WTC11 (cell line): ENCODE data around the gene C1QC.

Experiments used
- ZNF121 ChIP-seq: sonication (generic); formaldehyde crosslinking; IDR thresholded peaks from 2 replicates; pipeline ENCODE4 v1.8.0; 2023; ENCODE audit warnings: missing genetic modification reagents
- ZNF317 ChIP-seq: sonication (generic); formaldehyde crosslinking; IDR thresholded peaks from 2 replicates; pipeline ENCODE4 v1.8.1; 2023; ENCODE audit warnings: low read depth, mild to moderate bottlenecking, moderate library complexity, missing genetic modification reagents, borderline replicate concordance
- TF ChIP-seq, protein P1 (sequence below): fragments of 200-600 bp; IDR thresholded peaks from 2 replicates; pipeline ENCODE4 v1.8.0; 2022; ENCODE audit warnings: antibody characterized with exemption
- TF ChIP-seq, protein P2 (sequence below): sonication (generic); formaldehyde crosslinking; IDR thresholded peaks from 2 replicates; pipeline ENCODE4 v1.8.0; 2022; ENCODE audit warnings: mild to moderate bottlenecking, missing genetic modification reagents
- TF ChIP-seq, protein P3 (sequence below): sonication (generic); formaldehyde crosslinking; IDR thresholded peaks from 2 replicates; pipeline ENCODE4 v1.8.1; 2023; ENCODE audit warnings: mild to moderate bottlenecking, missing genetic modification reagents

DNA sequence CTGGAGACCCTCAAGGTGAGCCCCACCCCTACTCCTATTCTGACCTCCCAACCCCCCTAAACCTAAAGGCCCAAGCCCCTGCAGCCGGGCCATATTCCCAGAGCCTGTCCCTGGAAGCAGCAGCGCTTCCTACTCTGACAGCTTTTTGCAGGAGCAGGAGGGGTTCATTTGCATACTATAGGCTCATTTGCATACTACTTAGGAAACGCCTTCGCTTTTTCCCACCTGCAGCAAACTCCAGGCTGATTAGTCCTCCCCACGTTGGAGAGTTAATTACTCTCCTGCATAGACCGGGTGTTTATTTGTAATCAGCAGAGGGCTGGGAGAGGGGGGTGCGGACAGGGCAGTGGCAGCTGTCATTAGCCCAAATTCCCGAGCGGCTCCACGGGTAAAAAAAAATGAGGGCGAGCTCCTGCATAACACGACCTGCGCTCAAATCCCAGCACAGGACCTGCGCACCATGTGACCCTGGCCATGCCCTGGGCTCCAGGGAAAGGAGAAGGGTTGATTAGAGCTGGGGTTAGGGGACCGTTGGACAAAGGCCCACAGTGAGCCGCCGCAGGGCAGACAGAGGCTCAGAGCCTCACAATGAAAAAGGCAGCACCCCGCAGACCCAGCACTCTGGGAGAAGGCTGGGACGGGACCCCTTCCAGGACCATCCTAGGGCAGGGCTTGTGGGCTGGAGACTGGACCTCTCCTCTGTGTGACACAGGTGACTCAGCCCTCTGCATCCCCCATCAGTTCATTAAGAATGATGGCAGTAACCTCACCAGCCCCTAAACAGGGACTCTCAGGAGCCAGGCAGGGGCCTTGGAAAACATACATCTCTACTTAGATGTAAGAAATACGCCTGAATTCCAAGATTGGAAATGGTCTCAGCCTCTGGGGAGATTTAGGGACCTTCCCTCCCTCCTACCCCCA lies 16.9 kb upstream of the C1QC start:
- no peak for TF ChIP-seq ZNF317
- TF ChIP-seq, protein P1, sequence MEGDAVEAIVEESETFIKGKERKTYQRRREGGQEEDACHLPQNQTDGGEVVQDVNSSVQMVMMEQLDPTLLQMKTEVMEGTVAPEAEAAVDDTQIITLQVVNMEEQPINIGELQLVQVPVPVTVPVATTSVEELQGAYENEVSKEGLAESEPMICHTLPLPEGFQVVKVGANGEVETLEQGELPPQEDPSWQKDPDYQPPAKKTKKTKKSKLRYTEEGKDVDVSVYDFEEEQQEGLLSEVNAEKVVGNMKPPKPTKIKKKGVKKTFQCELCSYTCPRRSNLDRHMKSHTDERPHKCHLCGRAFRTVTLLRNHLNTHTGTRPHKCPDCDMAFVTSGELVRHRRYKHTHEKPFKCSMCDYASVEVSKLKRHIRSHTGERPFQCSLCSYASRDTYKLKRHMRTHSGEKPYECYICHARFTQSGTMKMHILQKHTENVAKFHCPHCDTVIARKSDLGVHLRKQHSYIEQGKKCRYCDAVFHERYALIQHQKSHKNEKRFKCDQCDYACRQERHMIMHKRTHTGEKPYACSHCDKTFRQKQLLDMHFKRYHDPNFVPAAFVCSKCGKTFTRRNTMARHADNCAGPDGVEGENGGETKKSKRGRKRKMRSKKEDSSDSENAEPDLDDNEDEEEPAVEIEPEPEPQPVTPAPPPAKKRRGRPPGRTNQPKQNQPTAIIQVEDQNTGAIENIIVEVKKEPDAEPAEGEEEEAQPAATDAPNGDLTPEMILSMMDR: no peak
- TF ChIP-seq ZNF121 (CRISPR knock-in tag): no peak
- TF ChIP-seq, protein P2, sequence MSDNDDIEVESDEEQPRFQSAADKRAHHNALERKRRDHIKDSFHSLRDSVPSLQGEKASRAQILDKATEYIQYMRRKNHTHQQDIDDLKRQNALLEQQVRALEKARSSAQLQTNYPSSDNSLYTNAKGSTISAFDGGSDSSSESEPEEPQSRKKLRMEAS: no peak
- TF ChIP-seq, protein P3, sequence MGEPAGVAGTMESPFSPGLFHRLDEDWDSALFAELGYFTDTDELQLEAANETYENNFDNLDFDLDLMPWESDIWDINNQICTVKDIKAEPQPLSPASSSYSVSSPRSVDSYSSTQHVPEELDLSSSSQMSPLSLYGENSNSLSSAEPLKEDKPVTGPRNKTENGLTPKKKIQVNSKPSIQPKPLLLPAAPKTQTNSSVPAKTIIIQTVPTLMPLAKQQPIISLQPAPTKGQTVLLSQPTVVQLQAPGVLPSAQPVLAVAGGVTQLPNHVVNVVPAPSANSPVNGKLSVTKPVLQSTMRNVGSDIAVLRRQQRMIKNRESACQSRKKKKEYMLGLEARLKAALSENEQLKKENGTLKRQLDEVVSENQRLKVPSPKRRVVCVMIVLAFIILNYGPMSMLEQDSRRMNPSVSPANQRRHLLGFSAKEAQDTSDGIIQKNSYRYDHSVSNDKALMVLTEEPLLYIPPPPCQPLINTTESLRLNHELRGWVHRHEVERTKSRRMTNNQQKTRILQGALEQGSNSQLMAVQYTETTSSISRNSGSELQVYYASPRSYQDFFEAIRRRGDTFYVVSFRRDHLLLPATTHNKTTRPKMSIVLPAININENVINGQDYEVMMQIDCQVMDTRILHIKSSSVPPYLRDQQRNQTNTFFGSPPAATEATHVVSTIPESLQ: no peak
